ENCODE measurements around the gene GAPDH.
"Not testable (repeated sequence)": the region's sequence is repeated elsewhere in the genome, so short reads cannot be mapped to it uniquely, and the experiment has no call there.

The GAPDH gene

DNA sequence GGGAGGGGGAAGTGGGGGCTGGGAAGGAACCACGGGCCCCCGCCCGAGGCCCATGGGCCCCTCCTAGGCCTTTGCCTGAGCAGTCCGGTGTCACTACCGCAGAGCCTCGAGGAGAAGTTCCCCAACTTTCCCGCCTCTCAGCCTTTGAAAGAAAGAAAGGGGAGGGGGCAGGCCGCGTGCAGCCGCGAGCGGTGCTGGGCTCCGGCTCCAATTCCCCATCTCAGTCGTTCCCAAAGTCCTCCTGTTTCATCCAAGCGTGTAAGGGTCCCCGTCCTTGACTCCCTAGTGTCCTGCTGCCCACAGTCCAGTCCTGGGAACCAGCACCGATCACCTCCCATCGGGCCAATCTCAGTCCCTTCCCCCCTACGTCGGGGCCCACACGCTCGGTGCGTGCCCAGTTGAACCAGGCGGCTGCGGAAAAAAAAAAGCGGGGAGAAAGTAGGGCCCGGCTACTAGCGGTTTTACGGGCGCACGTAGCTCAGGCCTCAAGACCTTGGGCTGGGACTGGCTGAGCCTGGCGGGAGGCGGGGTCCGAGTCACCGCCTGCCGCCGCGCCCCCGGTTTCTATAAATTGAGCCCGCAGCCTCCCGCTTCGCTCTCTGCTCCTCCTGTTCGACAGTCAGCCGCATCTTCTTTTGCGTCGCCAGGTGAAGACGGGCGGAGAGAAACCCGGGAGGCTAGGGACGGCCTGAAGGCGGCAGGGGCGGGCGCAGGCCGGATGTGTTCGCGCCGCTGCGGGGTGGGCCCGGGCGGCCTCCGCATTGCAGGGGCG is at the start of gene GAPDH:
GAPDH (plus strand) TSS at position 595 of the 772 bp plus-strand sequence. CDS start 316 bp downstream, outside the sequence.
- DNase-seq: peak; percentile 87

DNA sequence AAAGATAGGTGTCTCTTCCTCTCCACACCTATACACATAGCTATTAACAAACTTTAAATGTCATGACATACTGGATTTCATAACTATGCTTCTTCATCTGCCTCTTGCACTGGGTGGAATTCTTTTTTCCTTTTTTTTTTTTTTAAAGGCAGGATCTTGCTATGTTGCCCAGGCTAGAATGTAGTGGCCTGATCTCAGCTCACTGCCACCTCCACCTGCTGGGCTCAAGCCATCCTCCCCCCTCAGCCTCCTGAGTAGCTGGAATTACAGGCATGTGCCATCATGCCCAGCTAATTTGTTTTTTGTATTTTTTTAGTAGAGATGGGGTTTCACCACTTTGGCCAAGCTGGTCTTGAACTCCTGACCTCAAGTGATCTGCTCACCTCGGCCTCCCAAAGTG is 46.1 kb upstream of the GAPDH start:
- no peak for DNase-seq

DNA sequence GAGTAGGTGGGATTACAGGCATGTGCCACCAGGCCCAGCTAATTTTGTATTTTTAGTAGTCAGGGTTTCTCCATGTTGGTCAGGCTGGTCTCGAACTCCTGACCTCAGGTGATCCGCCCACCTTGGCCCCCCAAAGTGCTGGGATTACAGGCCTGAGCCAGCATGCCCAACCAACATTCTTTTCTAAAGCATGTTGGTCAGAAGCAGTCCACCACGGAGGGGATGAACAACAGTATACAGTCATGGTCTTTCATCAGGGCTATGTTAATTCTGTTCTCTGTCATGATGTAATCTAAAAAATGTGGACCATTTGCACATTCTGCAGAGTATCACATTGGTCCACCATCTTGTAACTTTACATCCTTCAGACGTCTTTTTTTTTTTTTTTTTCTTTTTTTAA is 44.9 kb upstream of the GAPDH start:
- no peak for DNase-seq

DNA sequence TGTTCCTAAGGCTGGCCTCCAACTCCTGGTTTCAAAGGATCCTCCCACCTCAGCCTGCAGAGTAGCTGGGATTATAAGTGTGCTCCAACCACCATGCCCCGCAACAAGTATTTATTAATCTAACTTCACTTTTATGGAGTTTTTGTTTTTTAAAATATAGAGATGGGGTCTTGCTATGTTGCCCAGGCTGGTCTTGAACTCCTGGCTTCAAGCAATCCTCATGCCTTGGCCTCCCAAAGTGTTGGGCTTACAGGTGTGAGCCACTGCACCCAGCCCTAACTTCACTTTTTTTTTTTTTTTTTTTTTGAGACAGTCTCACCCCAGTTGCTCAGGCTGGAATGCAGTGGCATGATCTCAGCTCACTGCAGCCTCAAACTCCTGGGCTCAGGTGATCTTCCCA is 43.6 kb upstream of the GAPDH start:
- not testable (repeated sequence) for DNase-seq

DNA sequence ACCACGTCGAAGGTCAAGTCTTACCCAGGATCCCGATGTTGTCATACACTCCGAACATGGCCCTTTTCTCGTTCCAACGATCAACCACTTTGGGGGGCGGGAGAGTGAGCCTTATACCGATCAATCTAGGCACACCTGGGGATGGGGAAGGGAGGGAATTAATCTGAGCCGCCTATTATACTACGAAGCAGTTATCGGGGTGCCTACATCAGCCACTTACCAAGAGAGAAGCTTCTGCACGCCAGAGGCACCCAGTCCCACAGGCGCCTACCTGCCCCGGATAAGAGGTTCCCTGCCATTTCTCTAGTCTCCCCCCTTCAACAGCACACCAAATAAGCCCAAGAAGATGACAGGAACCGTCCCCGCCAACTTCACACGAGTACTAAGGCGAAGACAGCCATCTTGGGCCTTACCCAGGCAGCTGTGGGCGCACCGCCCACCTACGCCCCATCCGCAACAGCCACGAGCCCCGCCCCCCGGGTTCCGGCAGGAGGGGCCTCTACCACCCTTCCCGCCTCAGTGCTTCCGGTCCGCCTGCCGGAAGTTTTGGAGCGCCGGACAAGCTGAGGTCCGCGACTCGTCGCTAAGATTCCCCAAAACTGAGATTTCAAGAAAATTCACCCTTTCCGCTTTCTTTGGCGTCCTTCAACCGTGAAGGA is 41.4 kb upstream of the GAPDH start, which contains the start of gene MRPL51:
MRPL51 (minus strand) TSS at position 425 of the 659 bp plus-strand sequence; CDS start at position 299, 126 bp downstream.
- peak; percentile 99 for DNase-seq

DNA sequence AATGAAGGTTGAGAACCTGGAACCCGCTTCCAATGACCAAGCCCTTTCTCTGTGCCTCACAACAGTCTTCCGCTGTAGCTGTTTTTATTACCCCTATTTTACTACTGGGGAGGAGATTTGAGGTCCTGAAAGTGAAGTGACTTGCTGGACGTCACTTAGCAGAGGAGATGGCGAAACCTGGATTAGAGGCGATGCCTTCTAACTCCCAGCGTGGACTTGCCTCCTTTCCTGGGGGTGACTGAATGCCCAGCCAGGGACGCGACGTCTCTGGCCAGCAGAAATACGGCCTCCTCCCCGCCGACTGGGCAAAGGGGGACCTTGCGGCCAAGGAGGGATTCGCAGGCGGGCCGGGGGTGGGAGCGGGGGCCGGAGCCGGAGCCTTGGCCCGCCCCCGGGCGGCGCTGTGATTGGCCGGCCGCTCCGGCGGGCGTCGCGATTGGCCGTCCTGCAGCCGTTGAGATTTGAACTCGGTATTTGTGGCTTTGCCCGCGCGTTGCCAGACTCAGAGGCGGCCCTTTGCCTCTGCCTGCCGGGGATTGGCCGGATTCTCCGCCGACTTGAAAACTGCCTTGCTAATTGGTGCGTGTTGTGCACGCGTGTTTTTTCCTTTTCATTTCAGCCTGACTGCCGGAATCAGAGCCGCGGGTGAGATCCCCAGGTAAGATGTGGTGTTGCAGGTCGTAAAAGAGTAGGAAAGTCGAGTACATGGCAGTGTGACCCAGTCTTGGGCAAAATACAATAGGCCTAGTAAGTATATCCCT is 40.6 kb upstream of the GAPDH start, which contains the start of gene NCAPD2:
NCAPD2 (plus strand) TSS at position 606 of the 761 bp plus-strand sequence. CDS start 997 bp downstream, outside the sequence.
- DNase-seq: peak; percentile 91

DNA sequence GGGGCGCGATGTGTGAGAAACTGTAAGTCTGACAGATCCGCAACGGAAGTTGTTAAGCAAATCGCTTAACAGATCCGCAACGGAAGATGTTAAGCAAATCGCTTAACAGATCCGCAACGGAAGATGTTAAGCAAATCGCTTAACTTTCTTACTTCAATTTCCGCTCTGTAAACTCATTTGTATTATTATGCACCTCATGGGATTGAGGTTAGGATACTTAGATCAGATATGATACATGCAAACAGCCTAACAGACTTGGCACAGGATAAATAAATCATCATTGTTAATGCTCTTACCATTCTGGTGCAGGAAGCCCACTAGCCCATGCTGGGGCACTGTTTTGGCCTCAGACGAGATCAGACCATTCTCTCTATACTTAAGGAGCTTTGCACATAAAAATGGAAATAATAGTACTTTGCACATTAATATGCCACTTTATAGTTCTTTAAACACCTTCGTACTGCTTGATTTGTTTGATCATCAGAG is 40.0 kb upstream of the GAPDH start:
- DNase-seq: no peak

DNA sequence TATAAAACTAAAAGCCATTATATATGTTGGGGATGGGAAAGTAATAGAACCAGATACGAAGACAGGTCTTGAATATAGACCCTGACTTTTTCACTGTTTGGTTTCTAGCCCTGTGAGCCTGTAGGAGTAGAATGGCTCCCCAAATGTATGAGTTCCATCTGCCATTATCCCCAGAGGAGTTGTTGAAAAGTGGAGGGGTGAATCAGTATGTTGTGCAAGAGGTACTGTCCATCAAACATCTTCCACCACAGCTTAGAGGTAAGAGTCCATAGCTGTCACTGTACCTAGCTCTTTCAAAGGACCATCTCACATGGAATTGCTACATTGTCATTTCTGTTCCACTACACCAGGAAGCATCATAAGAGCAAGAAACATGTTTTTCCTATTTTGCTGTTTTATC is 39.3 kb upstream of the GAPDH start:
- no peak for DNase-seq

DNA sequence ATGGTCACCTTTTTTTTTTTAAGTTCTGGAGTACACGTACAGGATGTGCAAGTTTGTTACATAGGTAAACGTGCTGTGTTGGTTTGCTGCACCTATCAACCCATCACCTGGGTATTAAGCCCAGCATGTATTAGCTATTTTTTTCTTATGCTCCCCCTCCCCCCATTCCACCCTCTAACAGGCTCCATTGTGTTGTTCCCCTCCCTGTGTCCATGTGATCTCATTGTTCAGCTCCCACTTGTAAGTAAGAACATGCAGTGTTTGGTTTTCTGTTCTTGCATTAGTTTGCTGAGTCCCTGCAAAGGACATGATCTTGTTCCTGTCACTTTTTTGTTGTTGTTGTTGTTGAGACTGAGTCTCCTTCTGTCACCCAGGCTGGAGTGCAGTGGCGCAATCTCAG is 37.0 kb upstream of the GAPDH start:
- not testable (repeated sequence) for DNase-seq

DNA sequence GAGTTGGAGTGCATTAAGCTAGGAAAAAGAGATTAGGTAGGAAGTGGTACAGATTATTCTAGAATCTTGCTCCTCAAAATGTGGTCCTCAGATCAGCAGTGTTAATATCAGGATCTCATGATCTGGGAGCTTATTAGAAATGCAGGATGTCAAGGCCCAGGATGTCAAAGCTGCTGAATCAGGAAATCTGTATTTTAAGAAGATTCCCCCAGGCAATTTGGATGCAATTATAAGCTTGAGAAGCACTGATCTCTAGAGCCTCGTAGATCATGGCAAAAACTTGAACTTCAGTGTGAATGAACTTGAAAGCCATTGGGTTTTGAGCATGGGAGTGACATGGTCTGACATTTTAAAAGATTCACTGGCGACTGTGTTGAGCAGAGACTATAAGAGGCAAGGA is 33.9 kb upstream of the GAPDH start:
- no peak for DNase-seq

DNA sequence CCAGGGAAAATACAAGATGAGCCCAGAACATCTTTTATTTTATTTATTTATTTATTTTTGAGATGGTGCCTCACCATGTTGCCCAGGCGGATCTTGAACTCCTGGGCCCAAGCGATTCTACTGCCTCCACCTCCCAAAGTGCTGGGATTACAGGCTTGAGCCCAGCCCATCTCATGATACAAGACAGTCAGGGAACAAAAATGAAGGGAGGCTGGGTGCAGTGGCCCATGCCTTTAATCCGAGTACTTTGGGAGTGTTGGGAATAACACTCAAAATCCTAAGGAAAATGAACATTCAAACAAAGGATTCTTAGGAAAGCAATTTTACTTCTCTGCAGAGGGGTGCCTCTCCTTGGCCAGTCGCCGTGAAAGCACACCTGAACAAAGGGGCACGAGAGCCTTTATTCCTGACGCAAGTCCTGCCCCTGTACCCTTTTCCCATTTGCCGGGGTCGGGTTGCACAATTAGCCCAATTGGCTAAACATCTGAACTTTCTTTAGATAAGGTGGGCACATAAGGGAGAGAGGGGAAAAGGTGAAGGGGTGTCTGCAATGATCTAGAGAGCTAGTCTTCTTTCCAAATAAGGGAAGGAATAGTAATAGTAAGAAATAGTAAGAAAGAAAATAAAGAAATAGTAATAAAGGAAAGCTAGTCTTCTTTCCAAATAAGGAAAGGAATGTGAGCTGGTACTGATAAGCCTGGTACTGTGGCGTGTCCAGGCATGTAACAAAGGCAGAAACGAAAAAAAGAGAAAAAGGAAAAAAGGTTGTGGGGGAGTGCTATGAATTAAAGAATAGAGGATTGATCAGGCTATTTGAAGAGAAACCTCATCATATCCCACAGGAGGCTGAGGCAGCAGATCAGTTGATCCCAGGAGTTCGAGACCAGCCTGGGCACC is 27.0 kb upstream of the GAPDH start:
- DNase-seq: no peak

DNA sequence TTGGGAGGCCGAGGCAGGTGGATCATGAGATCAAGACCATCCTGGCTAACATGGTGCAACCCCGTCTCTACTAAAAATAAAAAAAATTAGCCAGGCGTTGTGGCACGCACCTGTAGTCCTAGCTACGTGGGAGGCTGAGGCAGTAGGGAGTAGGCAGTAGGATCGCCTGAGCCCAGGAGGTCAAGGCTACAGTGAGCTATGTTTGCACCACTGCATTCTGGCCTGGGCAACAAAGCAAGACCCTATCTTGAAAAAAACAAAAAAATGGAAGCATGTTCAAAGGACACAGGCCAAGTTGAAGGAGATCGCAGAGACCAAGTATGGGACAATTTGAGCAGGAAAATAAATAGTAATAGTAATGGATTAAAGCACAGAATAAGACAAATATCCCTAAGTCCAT is 26.2 kb upstream of the GAPDH start:
- DNase-seq: no peak

DNA sequence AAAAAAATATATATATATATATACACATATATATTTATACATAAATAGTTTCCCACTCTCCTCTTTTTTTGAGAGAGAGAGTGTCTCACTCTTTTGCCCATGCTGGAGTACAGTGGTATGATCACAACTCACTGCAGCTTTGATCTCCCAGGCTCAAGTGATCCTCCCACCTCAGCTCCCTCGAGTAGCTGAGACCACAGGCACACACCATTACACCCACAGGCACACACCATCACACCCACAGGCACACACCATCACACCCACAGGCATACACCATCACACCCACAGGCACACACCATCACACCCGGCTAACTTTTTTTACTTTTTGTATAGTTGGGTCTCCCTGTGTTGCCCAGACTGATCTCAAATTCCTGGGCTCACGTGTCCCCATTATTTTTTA is 14.1 kb upstream of the GAPDH start:
- DNase-seq: no peak

DNA sequence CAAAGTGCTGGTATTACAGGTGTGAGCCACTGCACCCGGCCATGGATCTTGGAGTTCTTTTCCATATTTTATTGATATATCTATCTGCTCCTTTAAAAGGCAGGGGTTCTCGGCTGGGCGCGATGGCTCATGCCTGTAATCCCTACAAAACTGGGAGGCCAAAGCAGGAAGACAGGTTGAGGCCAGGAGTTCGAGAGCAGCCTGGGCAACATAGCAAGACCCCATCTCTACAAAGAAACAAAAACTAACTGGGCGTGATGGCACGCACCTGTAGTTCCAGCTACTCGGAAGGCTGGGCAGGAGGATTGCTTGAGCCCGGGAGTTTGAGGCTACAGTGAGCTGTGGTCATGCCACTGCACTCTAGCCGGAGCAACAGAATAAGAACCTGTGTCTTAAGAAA is 12.1 kb upstream of the GAPDH start:
- DNase-seq: no peak

DNA sequence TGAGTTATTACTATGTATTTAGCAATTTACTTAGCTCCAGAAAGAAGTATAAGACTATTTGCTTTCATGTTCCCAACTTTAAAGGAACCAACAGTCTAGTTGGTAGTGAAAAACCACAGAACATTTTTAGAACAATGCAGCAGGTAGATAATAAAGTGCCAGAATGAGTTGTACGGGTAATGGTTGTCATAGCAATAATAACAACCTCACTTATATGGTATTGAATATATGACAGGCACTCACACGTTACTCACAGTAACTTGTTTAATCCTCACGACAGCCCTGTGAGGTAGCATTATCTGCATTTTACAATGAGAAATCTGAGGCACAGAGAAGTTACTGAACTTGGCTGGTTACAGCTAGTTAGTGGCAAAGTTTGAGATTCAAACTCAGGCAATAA is 10.6 kb upstream of the GAPDH start:
- DNase-seq: no peak

DNA sequence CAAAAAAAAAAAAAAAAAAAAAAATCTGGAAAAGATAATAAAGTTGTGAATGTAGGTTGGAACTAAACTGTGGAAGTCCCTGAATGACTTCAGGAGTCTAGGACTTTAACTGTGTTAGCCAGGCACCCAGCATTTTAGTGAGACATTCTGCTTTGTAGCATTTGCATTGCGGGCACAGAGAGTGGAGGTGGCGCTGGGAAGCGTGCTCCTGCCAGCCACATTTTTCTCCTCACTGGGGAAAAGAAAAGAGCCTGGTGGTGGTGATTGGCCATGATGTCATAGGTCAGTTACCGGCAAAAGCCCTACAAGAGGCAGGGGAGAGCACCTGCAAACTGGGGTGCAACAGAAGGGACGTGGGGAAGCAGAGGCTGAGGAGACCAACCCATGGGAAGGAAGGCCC is 9.7 kb upstream of the GAPDH start:
- DNase-seq: no peak

DNA sequence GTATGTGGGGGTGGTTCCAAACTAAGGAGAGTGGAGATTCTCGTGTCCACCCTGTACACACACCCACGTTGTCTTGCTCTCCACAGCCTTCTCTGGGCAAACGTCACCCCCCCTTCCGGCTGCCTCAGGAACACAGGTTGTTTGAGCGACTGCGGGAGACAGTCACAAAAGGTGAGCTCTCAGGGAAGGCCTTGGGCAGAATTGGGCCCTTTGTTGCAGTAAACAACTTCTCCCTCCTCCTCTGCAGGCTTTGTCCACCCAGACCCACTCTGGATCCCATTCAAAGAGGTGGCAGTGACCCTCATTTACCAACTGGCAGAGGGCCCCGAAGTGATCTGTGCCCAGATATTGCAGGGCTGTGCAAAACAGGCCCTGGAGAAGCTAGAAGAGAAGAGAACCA is 8.1 kb upstream of the GAPDH start:
- DNase-seq: no peak

DNA sequence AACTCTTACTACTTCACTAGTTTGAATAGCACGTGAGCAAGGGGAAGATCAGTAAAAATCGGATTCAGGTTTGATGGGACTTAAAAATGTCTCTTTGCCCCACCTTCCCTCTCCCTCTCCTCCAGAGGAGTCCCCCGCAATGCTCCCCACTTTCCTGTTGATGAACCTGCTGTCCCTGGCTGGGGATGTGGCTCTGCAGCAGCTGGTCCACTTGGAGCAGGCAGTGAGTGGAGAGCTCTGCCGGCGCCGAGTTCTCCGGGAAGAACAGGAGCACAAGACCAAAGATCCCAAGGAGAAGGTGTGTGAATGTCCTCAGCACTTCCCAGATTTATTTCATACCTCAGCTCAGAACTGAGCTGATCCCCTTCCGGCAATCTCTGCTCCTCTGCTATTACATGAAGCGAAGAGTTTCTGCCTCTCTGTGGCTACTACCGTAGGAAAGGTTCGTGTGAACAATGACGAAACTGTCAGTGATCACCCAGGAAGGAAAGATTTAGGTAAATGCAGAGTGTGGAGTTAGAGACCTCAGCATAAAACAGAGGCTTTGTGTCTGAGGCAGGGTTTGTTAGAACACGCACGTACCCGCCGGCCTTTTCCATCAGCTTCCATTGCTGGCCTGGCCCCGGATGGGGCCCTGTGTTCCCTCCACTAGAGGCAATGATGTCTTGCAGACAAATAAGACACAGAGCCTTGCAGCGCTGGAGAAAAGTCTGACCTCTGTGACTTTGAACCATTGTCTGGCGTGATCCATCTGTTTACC is 7.4 kb upstream of the GAPDH start:
- no peak for DNase-seq

DNA sequence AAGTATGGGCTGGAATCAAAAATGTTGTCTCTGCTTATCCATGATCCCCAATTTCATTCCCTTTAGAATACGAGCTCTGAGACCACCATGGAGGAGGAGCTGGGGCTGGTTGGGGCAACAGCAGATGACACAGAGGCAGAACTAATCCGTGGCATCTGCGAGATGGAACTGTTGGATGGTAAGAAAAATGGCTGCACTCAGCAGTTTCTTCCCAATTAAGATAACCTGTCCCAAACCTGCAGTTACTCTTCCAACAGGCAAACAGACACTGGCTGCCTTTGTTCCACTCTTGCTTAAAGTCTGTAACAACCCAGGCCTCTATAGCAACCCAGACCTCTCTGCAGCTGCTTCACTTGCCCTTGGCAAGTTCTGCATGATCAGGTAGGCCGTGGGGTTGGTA is 6.6 kb upstream of the GAPDH start:
- DNase-seq: no peak

DNA sequence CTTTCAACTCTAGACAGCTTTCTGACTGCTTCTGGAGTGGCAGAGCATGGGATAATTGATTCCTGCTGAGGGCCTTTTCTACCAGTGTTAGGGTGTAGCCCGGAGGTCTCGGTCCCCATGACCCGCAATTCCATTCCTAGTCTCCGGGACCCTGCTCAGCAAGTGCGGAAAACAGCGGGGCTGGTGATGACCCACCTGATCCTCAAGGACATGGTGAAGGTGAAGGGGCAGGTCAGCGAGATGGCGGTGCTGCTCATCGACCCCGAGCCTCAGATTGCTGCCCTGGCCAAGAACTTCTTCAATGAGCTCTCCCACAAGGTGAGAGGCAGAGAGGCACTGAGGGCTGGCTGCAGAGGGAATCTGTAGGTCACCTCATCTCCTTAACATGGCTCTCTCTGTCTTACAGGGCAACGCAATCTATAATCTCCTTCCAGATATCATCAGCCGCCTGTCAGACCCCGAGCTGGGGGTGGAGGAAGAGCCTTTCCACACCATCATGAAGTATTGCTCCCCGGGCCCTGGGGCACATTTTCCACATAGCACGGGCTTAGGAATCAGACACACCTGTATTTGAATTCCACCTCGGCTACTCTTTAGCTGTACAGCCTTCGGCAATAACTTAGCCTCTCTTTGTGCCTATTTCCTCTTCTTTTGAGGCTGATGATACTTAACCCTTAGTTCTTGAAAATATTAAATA is 5.6 kb upstream of the GAPDH start:
- DNase-seq: no peak

DNA sequence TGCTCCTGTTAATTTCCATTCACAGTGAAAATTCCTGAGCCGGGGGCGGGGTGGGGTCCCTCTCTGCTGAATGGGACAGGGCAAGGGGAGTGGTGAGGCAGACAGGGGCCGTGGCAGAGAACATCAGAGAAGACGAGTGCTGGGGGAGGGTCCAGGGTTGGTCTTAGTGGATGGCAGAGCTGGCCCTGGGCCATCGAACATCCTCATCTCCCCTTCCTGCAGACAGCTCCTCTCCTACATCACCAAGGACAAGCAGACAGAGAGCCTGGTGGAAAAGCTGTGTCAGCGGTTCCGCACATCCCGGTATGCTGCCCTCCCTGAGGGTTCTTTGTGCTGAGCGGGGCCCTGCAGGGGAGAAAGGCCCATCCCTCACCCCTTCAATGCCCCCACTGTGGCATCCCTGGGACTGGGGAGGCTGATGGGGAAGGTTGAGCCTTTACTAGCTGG is 5.0 kb upstream of the GAPDH start:
- no peak for DNase-seq
